ENCODE results near the gene CUBN. TPM values are rescaled to one million over a fixed set of nuclear protein-coding genes. Genes with fewer than 3 reads are reported as not detected.

CUBN gene
- total RNA-seq, 2 donors from 2014 or later = 1.1 to 1.6 TPM

GRCh38 chr10:17153321-17153720 lies 23.7 kb upstream of the CUBN start:
- no peaks in the 10 kb centered on the region for H3K9me3 Mint-ChIP-seq
- no peak overlapping the region for H3K4me3 Mint-ChIP-seq
- DNase-seq (ENCODE audit: low spot score) (no peak), ATAC-seq (no peak)
- no peaks in the 10 kb centered on the region for H3K27me3 Mint-ChIP-seq
- H3K27ac Mint-ChIP-seq = no peak overlapping the region
- no peaks in the 10 kb centered on the region for H3K36me3 Mint-ChIP-seq
- H3K4me1 Mint-ChIP-seq (ENCODE audit: low read depth in 2 of 2) = peaks cover 0 to 3% of the 10 kb centered on the region in 2 donors

GRCh38 chr10:17151716-17152115 lies 22.1 kb upstream of the CUBN start:
- Mint-ChIP-seq H3K27ac (no peak overlapping the region), H3K4me3 (no peak overlapping the region), H3K27me3 (no peaks in the 10 kb centered on the region), H3K4me1 (ENCODE audit: low read depth in 2 of 2) (peaks cover 0 to 3% of the 10 kb centered on the region in 2 donors), H3K36me3 (no peaks in the 10 kb centered on the region), H3K9me3 (no peaks in the 10 kb centered on the region)
- DNase-seq (ENCODE audit: low spot score) (no peak), ATAC-seq (no peak)

- no peaks in the 10 kb centered on the region for H3K36me3 Mint-ChIP-seq
- no peak overlapping the region for H3K27ac Mint-ChIP-seq
- H3K4me1 Mint-ChIP-seq (ENCODE audit: low read depth in 2 of 2) = peaks cover 9 to 22% of the 10 kb centered on the region in 2 donors
- H3K27me3 Mint-ChIP-seq = no peaks in the 10 kb centered on the region
- ATAC-seq = no peak
- no peaks in the 10 kb centered on the region for H3K9me3 Mint-ChIP-seq
- H3K4me3 Mint-ChIP-seq = no peak overlapping the region
- no peak for DNase-seq (ENCODE audit: low spot score)
Measured at GRCh38 chr10:17147884-17148489, 18.4 kb upstream of the CUBN start.

- H3K4me1 Mint-ChIP-seq (ENCODE audit: low read depth in 2 of 2) = peaks cover 9 to 22% of the 10 kb centered on the region in 2 donors
- H3K27ac Mint-ChIP-seq = no peak overlapping the region
- no peaks in the 10 kb centered on the region for H3K9me3 Mint-ChIP-seq
- ATAC-seq = no peak
- no peaks in the 10 kb centered on the region for H3K27me3 Mint-ChIP-seq
- H3K36me3 Mint-ChIP-seq = no peaks in the 10 kb centered on the region
- H3K4me3 Mint-ChIP-seq = no peak overlapping the region
- no peak for DNase-seq (ENCODE audit: low spot score)
Measured at GRCh38 chr10:17146892-17147291, 17.3 kb upstream of the CUBN start.

- peak overlapping the region; percentile 27 for H3K4me3 Mint-ChIP-seq
- peaks cover 5% of the 10 kb centered on the region for H3K36me3 Mint-ChIP-seq
- ATAC-seq = no peak
- peak overlapping the region; percentile 10 to 48 for H3K27ac Mint-ChIP-seq
- peaks cover 9 to 22% of the 10 kb centered on the region in 2 donors for H3K4me1 Mint-ChIP-seq (ENCODE audit: low read depth in 2 of 2)
- no peak for DNase-seq (ENCODE audit: low spot score)
- H3K27me3 Mint-ChIP-seq = no peaks in the 10 kb centered on the region
- H3K9me3 Mint-ChIP-seq = no peaks in the 10 kb centered on the region
Measured at GRCh38 chr10:17145239-17145638, 15.6 kb upstream of the CUBN start.

GRCh38 chr10:17144757-17145156 lies 15.1 kb upstream of the CUBN start:
- DNase-seq (ENCODE audit: low spot score) (no peak), ATAC-seq (peak in 1 of 2 donors; percentile 68)
- Mint-ChIP-seq H3K9me3 (no peaks in the 10 kb centered on the region), H3K27ac (peak overlapping the region; percentile 10 to 48), H3K4me3 (peak overlapping the region; percentile 27), H3K4me1 (ENCODE audit: low read depth in 2 of 2) (peaks cover 9 to 22% of the 10 kb centered on the region in 2 donors), H3K27me3 (no peaks in the 10 kb centered on the region), H3K36me3 (peaks cover 5% of the 10 kb centered on the region)

GRCh38 chr10:17144032-17144431 lies 14.4 kb upstream of the CUBN start:
- Mint-ChIP-seq H3K4me3 (no peak overlapping the region), H3K4me1 (ENCODE audit: low read depth in 2 of 2) (peaks cover 9 to 22% of the 10 kb centered on the region in 2 donors), H3K27ac (peak overlapping the region in 1 of 2 donors; percentile 10), H3K9me3 (no peaks in the 10 kb centered on the region), H3K27me3 (peaks cover 0 to 5% of the 10 kb centered on the region in 2 donors), H3K36me3 (peaks cover 5% of the 10 kb centered on the region)
- ATAC-seq (no peak), DNase-seq (ENCODE audit: low spot score) (no peak)

DNA sequence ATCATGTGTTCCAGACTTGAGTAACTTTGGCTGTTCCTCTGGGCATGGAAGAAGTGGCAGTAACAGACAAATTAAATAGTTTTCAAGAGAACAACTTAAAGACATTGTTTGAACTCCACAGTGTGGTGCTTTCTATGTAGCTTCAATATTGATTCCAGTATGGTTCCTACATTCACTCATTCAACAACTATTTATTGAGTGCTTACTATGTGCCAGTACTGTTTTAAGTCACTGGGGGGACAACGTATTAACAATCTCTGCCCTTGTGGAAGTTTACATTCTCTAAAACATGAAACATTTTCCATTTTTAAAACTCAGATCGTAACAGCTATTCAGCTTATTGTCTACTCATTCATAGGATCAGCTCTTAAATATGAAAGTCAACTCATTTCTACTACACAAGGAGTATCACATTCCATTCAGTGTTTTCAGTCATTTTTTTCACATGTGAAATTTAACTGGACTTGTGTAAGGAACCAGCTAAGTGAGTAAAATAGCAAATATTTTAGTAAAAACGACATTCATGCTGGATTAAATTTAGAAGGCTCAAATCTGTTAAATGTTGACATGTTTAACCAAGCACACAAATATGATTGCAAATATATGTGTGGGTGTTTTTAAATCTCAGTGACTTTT lies 13.6 kb upstream of the CUBN start:
- no peak for ATAC-seq
- no peak overlapping the region for H3K4me3 Mint-ChIP-seq

DNA sequence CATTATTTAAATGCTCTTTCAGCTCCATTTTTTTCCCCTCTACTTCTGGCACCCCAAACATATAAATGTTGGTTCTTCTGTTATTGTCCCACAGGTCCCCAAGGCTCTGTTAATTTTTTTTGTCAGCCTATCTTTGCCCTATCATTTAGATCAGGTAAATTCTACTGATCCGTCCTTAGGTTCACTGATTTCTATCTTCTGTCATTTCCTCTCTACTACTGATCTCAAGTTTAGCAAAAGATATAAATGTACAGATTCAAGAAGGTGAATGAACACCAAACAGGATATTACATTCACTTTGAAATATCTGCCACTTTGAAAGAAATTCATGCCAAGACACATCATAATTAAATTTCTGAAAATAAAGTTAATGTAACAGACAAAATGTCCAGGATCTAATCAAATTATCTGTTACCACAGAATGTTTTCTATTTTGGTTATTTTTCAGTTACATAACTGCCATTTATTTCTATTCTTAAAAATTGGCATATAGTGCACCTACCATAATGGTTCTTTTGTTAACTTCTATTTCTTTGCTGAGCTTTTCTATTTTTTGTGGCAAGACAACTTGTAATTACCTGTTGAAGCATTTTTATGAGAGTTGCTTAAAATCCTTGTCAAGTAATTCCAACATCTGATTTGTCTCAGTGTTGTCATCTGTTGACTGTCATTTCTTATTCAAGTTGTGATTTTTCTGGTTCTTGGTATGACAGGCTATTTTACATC lies 12.1 kb upstream of the CUBN start:
- Mint-ChIP-seq H3K9me3 (no peaks in the 10 kb centered on the region), H3K27ac (no peak overlapping the region)

More for the DNA sequence above, 13.6 kb upstream of the CUBN start:
- Mint-ChIP-seq H3K36me3 (peaks cover 5% of the 10 kb centered on the region), H3K27ac (peak overlapping the region in 1 of 2 donors; percentile 42), H3K9me3 (no peaks in the 10 kb centered on the region), H3K4me1 (ENCODE audit: low read depth in 2 of 2) (peaks cover 9 to 22% of the 10 kb centered on the region in 2 donors), H3K27me3 (peaks cover 0 to 5% of the 10 kb centered on the region in 2 donors)
- no peak for DNase-seq (ENCODE audit: low spot score)

DNA sequence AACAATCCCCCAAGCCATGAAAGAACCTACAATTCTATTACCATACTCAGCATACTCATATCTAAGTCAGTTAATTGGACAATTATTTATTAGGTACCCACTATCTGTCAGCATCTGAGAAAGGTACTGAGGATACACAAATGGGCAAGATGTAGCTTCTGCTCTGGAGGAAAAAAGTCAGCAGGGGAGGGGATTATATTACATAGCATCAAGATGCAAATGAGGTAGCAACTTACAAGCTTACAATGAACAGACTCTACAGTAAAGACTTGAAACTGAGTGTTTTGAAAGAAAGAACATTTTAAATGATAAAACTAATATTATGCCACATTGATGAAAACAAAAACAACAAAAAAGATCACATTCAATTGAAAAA lies 10.8 kb upstream of the CUBN start:
- H3K27ac Mint-ChIP-seq = no peak overlapping the region
- H3K4me1 Mint-ChIP-seq (ENCODE audit: low read depth in 2 of 2) = peaks cover 9 to 11% of the 10 kb centered on the region in 2 donors
- peaks cover 5% of the 10 kb centered on the region for H3K36me3 Mint-ChIP-seq
- no peak for DNase-seq (ENCODE audit: low spot score)
- H3K27me3 Mint-ChIP-seq = peaks cover 0 to 5% of the 10 kb centered on the region in 2 donors
- H3K9me3 Mint-ChIP-seq = no peaks in the 10 kb centered on the region
- H3K4me3 Mint-ChIP-seq = no peak overlapping the region
- ATAC-seq = no peak

More for the DNA sequence above, 12.1 kb upstream of the CUBN start:
- Mint-ChIP-seq H3K4me3 (no peak overlapping the region), H3K36me3 (peaks cover 5% of the 10 kb centered on the region), H3K27me3 (peaks cover 0 to 5% of the 10 kb centered on the region in 2 donors), H3K4me1 (ENCODE audit: low read depth in 2 of 2) (peaks cover 9 to 22% of the 10 kb centered on the region in 2 donors)
- ATAC-seq = no peak
- DNase-seq (ENCODE audit: low spot score) = no peak

- no peaks in the 10 kb centered on the region for H3K4me1 Mint-ChIP-seq (ENCODE audit: low read depth in 2 of 2)
Measured at GRCh38 chr10:17138460-17139042, 8.9 kb upstream of the CUBN start.

GRCh38 chr10:17134737-17135260 lies 5.2 kb upstream of the CUBN start:
- H3K27ac Mint-ChIP-seq = no peak overlapping the region
- H3K4me1 Mint-ChIP-seq (ENCODE audit: low read depth in 2 of 2) = peaks cover 0 to 4% of the 10 kb centered on the region in 2 donors
- ATAC-seq = no peak
- no peak for DNase-seq (ENCODE audit: low spot score)
- no peaks in the 10 kb centered on the region for H3K9me3 Mint-ChIP-seq
- no peaks in the 10 kb centered on the region for H3K36me3 Mint-ChIP-seq
- no peak overlapping the region for H3K4me3 Mint-ChIP-seq
- H3K27me3 Mint-ChIP-seq = peaks cover 0 to 7% of the 10 kb centered on the region in 2 donors

More at GRCh38 chr10:17138460-17139042, 8.9 kb upstream of the CUBN start:
- Mint-ChIP-seq H3K27me3 (peaks cover 0 to 5% of the 10 kb centered on the region in 2 donors), H3K36me3 (peaks cover 5% of the 10 kb centered on the region), H3K4me3 (no peak overlapping the region), H3K9me3 (no peaks in the 10 kb centered on the region), H3K27ac (no peak overlapping the region)
- ATAC-seq (no peak), DNase-seq (ENCODE audit: low spot score) (no peak)

DNA sequence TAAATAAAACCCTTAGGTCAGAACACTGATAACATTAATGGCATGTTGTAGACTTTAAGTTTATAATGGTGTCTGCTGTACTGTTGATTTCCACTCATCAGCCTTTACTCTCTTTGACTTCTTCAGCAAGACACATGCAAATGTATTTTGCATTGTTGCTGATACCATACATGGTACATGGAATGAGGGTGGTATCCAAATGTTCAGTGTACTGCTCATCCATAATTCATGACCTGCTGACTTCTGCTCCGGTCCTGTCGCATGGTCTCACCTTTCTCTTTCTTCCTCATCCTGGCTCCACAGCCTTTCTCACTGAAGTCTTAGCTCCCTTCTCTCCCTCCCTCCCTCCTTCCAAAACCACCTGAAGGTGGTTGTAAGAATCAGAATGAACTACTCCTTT lies 4.7 kb upstream of the CUBN start:
- Mint-ChIP-seq H3K9me3 (no peaks in the 10 kb centered on the region), H3K4me3 (no peak overlapping the region), H3K27me3 (peaks cover 0 to 4% of the 10 kb centered on the region in 2 donors), H3K36me3 (no peaks in the 10 kb centered on the region), H3K27ac (no peak overlapping the region), H3K4me1 (ENCODE audit: low read depth in 2 of 2) (peaks cover 0 to 4% of the 10 kb centered on the region in 2 donors)
- DNase-seq (ENCODE audit: low spot score) (no peak), ATAC-seq (no peak)

Data from natural killer cell treated with Interleukin-12 subunit alpha and Interleukin-12 subunit beta and Interleukin-15 and Interleukin-18, amount 100 ng/mL, for 72 hours (primary cell).